Measurements from ENCODE around the gene CHSY3.

The CHSY3 gene

DNA sequence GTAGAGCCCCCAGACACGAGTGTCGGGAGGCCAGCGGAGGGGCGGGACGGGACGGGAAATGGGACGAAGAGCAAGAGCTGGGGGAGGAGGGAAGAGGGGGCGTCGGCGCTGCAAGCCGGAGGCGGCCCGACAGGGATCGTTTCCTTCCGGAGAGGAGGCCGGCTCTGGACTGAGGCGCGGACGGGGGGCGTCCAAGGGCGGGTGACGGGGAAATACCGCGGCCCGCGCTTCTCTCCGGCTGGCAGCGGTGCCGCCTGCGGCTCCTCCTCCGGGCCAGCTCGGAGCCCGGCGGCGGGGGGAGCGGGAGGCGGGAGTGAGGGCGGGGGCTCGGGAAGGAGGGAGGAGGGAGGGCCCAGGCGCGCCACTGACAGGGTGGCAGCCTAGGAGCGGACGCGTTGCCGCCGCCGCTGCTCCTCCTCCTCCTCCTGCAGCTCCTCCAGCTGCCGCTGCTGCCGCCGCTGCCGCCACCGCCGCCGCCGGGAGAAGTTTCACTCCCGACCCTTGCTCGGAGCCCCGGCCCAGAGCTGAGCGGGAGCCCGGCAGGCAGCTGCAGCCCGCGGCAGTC, at the start of gene CHSY3:
Gene CHSY3, plus strand, starts transcription at position 364 of the 565 bp plus-strand sequence.
- no peak for DNase-seq

DNA sequence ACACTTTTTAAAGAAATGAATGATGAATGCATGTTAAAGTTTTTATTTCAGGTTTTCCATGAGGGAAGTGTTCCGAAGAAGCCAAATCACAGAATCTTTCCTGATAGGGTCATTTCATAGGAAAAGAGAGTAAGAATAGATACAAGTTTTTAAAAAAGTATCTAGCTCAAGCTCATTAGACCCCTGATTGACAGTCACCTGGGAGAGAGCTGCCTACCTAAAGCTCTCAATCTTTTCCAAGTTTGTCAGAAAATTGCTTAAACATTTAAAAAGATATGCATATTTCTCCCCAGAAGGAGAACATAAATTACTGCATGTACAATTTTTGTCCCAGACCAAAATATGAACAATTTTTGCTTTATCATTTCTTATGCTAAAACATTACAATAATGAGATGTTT, 47.9 kb upstream of the CHSY3 start:
- DNase-seq: no peak

DNA sequence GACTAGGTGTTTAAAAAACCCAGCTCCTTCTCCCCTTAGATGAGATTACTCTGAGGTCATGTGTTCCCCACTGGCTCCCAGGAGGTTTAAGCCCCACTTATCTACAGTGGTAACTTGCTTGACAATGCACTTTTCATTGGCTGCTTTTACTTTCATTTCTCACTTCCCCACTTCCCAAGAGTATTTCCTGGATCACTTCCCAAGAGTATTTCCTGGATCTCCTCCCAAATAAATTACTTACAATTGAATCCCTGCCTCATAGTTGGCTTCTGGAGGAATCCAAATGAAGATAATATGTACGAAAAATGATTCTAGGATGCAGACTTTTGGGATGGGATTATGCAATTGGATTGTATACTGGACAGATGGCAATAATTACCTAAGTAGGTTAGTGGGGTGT, 47.1 kb upstream of the CHSY3 start:
- no peak for DNase-seq

DNA sequence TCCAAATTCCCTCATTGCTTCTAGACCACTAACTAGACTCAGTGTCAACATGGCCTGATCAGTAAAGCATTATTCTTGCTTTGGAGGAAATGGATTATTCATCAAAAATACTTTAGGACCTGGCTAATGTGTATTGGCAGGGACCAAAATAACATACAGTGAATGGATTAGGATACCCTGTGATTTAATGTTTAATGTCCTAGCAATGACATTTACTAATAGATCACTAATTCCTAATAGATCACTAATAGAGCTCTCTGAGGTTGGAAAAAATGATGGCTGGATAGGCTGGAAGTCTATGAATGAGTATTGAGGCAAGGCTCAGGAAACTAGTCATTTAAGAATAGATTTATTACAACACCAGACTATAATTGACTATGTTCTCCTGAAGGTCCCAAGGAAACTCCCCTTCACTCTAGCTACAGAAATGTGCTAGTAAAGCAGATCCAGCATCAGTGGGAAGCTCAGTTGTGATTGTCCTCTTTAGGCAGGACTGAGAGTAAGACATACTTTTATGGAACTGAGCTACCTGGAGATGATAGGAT, 46.1 kb upstream of the CHSY3 start:
- DNase-seq: no peak

DNA sequence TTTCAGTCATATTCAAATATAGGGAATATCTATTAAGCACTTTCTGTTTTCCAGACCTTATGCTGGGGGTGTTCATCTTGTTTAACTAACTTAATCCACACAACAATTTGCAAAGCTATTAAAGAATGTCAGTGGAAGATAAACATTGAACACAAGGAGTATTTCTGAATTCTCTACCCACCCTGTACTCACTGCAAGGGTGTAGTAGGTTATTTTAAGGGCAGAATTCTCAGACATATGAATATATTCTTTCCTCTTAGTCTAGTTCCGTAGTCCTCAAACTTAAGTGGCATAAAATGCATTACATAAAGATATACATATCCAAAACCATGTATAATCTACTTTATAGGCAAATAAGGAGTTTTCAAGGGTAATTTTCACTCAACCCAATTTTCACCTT, 19.9 kb upstream of the CHSY3 start:
- no peak for DNase-seq

DNA sequence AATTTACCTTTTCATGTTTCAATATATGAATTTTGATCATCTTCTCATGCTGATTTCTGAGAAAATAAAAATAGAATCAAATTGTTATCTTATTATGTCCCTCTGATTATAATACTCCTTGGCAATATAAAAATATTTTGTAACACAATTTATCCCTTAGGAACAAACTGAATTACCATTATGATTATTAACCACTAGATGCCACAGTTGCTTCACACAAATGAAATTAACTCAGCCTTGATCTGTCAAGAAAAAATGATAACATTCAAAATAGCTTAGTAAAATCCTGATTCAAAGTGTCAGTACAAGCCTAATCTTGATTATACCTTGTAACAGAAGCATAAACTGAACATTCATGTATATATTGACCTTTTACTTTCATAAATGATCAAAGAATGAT, 4.8 kb upstream of the CHSY3 start:
- DNase-seq: no peak

DNA sequence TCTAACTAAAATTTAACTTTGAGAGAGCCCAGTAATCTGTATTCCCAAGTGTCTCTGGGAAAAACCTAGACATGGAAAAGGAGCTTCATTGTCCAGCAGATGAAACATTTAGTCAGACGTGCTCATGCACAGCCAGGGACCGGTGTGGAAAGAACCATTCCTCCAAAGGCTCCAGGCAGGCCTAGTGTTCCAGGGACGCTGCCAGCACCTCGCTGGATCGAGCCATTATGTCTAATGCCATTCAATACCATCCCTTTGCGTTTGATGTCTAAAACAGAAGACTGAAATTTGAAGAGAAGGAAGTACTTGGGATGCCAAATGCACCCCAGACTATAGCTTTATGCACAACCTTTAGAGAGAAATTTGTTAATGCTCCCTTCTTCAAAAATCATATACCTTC, 1.4 kb upstream of the CHSY3 start:
- no peak for DNase-seq

DNA sequence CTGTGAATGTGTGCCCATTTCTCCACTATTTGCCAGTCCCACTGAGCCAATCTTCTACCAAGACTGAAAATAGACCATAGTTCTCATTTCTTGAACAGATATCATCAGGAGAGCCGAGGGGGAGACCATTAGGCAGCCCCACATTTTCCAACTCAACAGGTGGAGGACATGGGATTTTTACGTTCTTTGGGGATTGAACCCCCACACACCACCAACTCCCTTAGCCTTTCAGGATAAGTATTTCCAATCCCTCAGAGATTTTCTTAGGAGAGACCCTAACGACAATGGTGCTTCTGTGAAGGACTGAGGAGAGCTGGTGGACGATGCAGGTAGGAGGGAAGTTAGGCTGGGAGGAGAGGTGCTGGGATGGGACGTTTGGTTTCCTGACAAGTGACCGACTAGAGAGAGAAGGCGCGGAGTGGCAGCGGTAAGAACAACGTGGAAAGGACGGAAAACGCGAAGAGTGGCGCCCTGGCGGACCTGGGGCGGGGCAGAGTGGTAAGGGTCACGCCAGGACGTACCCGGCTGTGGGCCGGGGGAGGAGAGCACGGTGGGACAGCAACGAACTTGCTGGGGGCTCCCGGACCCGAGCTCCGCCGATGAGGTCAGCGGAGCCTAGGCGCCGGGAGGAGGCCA, 681 bp upstream of the CHSY3 start:
- DNase-seq: no peak

DNA sequence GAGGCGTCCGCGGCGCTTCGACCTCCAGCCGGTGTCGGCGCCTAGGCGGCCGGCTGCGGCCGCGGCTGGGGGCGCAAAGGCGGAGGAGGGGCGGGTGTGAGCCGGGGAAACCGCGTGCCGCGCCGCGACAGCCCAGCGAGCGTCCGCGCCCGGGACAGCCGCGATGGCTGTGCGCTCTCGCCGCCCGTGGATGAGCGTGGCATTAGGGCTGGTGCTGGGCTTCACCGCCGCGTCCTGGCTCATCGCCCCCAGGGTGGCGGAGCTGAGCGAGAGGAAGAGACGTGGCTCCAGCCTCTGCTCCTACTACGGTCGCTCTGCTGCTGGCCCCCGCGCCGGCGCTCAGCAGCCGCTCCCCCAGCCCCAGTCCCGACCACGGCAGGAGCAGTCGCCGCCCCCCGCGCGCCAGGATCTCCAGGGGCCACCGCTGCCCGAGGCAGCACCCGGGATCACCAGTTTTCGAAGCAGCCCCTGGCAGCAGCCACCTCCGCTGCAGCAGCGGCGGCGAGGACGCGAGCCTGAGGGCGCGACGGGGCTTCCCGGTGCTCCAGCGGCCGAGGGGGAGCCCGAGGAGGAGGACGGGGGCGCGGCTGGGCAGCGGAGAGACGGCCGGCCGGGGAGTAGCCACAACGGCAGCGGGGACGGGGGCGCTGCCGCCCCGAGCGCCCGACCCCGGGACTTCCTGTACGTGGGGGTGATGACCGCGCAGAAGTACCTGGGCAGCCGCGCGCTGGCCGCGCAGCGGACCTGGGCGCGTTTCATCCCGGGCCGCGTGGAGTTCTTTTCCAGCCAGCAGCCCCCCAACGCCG, 605 bp downstream of the CHSY3 start:
- no peak for DNase-seq

DNA sequence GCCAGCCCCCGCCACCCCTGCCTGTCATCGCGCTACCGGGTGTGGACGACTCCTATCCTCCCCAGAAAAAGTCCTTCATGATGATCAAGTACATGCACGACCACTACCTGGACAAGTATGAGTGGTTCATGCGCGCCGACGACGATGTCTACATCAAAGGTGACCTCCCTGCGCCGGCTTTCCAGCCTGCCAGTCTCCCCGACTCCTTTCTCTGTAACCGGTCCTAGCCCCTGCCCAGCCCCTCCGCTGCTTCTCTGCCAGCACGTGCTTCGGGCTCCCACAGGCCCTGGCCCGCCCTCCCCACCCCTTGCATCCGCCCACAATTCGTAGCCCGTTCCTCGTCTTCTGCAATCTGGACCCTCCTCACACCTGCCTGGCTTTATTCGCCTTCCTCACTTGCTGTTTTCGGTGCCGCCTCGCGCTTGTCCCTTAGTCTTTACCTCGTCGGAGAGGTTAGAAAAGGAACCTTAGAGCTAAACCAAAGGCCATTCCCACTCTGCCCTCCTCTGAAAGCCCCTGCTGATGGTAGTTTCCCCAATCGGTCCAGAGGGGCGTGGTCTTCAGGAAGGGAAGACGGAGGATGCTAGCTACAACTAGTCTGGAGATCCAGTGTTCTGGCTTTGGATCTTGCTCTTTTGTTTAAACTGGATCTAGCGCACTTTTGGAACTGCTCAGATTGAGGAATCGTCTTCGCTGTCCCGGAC, 1.4 kb downstream of the CHSY3 start:
- DNase-seq: no peak

DNA sequence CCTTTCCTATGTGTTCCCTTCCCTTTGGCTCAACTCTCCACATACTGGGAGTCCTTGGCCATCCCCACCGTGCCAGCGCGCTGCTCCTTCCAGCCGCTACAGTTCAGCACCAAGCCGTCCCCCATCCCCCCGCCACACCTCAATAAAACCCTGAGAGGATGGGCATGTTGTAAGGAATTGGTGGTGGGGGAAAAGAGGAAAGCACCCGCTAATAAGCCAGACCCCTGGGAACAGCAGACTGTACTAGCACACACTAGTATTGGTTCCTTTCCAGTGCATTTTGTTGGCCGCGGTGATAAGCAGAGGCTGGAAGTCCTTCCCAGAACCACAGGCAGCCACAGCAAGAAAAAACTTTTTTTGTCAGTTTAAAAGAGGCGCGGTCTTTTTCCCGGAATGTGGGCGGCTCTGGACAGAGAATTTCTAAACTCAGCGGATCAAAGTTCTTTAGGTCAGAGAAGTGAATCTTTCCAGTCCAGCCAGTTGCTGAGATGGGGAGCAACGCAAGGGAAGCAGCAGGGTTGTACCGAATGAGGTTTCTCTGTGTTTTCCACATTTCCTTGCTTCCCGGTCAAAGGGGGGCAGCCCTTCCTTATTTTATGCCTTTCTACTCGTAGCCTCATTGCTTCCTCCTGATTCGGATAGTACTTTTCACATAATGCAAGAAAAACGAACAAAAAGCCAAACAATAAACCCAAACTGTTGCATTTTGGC, 2.1 kb downstream of the CHSY3 start:
- DNase-seq: no peak

DNA sequence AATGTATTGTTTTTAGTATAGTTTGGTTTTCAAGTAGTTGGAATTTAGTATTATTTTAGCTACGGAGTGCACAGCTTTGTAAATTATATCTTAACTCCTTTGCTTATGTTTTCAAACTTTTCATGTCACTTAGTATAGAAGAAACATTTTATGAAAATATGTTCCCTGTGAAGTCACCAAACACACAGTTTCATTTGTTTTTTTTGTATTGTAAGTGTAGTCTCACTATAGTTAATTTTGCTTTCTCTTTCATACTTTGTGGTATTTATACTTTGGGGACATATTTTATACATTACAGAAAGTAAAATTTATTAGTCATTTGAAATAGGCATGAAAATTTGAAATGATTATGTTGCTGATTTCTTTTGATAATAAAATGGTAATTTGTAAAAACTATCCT, 5.0 kb downstream of the CHSY3 start:
- no peak for DNase-seq

DNA sequence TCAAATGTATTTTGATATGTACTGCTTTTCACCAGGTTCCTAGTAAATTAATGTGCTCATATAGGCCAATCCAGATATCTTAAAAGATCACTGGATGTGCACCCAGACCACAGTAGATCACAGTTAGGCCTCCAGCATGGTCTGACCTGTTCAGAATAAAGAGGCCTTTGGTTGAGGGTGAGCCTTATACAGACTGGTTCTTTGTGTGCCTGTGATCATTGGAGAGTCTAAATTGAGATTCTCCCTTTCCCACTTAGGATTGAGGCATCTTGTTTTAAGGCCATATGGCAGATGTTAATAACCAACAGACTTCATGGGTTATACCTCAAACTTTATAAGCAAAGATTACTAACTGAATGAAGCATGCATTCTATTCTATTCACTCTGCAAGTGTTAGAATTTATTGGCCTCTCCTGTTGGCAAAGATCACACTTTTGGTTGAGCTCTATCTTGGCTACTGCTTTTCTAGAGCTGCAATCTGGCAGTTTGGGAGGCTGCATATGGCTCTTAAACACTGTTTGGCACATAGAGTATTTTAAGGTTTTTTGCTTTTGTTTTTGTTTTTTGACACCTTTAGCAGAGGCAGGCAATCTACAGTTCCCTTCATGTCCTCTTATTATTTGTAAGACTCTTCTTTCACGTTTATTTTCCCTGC, 8.5 kb downstream of the CHSY3 start:
- DNase-seq: no peak

DNA sequence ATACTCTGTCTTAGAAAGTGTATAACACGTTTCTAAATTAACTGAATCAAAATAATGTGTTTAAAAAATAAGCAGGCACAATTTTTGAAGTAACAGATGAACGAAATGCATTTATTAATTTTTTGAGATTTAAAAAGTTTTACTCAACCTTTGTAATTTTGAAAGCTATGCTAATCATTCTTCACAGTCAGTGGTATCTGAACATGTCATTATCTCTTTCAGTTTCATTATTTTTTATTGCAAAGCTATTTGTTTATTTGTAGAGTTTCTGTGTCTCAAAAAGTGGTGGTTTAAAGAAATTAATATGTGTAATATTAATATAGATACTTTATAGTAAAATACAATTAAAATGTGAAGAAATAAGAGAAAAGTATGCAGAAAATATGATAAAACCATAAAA, 11.2 kb downstream of the CHSY3 start:
- DNase-seq: no peak

DNA sequence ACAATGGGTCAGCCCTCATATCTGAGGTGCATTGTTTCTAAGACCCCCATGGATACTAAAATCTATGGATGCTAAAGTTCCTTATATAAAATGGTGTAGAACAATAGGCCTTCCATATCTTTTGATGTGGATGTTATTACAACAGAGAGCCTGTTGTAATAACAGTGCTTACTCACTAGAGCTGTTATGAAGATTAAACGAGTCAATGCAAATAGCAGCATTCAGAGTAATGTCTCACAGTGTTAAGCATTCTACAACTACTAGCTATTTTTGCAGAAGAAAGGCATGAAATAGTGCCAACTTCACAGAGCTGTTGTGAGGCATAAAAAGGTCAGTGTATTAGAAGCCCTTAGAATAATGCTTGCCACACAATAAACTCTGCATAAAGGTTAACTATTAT, 13.0 kb downstream of the CHSY3 start:
- DNase-seq: no peak

DNA sequence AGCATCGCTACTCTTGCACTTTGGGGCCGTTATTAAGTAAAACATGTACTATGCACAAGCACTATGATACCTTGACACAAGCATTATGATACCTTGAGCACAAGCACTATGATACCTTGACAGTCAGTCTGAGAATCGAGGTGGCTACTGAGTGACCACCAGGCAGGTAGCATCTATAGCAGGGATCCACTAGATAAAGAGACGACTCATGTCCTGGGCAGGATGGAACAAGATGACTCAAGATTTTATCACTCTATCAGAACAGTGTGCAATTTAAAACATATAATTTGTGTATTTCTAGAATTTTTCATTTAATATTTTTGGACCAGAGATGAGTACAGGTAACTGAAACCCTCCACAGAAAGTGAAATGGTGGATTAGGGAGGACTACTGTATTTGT, 16.9 kb downstream of the CHSY3 start:
- no peak for DNase-seq

DNA sequence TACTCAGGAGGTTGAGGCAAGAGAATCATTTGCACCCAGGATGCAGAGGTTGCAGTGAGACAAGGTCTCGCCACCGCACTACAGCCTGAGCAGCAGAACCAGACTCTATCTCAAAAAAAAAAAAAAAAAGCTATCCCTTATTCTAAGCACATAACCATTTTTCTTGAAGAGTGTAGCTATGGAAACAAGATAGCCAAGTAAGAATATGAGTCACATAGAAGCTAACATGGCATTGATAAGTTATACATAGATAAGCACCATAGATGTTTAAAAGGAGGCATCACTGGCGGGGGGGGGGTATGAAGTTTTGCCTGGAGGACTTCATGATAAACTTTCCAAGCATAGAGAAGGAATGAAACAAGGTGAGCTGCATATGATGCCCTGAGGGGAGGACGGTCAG, 26.0 kb downstream of the CHSY3 start:
- no peak for DNase-seq

DNA sequence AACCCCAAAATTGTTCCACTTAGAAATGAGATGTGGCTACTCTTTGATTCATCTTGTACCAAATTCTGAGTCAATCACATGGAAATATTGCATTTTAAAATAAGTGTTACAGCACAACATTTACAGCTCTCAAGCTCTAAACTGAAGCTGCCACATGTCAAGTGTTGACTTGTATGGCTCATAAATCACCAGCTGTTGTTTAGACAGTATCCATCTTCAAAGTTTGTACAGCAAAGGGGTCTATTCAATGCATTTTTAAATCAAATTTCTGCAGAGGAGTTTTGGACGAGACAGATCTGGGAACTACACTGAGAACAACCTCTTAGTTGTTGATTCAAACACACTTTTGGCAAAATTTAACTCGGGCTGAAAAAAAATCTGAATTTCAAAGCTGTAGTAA, 31.4 kb downstream of the CHSY3 start:
- no peak for DNase-seq

DNA sequence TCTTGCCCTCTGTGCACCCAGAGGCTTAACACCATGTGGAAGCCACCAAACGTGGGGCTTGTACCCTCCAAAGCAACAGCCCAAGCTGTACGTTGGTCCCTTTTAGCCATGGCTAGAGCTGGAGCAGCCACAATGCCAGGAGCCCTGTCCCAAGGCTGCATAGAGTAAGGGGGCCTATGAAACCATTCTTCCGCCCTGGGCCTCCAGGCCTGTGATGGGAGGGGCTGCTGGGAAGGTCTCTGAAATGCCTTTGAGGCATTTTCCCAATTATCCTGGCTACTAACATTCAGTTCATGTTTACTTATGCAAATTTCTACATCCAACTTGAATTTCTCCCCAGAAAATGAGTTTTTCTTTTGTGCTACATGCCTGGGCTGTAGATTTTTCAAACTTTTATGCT, 33.8 kb downstream of the CHSY3 start:
- no peak for DNase-seq

DNA sequence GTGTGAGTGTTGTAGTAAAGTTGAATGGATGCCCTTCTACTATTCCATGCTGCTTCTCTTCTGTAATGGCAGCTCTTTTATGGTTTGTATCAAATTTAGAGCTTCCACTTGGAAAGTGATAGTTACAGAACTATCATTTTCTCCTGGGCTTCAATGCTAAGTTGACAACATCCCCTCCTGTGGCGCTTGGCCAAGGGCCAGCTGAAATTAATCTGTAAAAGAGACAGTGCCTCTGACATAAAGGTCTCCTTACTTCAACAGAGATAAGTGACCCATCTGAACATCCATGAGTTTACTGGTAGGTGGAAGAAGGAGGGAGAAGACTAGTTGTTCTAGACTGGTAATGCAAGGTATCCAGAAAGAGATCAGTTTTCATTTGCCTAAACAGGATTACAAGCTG, 39.7 kb downstream of the CHSY3 start:
- DNase-seq: no peak

DNA sequence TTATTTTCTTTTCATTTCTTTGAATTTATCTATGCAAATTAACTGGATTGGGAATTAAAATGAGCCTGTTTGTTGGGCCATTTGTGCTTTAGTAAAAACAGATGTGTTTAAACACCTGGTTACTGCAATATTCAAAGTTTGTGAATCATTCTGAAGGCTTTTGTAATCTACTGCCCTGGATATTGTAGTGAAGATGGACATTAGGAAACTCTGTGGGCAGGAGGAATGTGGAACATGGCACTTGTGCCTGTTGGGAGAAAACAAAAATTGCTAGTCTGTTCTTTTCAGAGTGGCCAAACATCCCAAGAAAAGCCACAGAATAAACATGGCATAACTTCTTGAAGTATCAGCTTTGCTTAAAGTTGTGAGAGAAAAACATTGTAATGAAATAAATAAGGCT, 40.8 kb downstream of the CHSY3 start:
- DNase-seq: no peak

DNA sequence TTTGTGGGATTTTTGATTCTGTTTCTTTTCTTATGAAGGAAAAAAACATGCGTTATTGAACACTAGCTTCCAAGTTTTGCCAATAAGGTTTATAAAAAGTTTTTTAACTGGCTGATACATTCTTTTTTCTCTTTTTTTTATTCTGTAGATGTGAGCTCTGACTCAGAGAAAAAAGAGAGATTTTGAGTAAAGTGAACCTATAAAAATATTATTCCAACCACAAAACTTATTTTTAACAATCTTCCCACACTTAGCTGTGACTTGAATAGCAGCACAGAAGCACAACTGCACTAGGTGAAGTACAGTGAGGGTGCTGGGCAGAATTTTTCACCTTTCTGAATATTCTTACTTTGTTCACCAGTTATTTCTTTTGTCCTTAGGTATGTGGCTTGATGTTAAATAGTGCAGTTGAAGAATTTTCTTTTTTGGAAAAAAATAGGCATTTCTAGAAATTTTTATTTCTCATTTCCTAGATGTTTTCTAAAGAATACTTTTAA, 41.6 kb downstream of the CHSY3 start:
- no peak for DNase-seq

All from activated CD8-positive, alpha-beta memory T cell treated with anti-CD3 and anti-CD28 coated beads, Interleukin-2, amount 50 U/mL, for 4 hours (primary cell).